HEK293 (cell line): ENCODE results near the gene SUSD4.

Experiments used
- BCL11A ChIP-seq: fragments of 450-650 bp; formaldehyde crosslinking; IDR thresholded peaks from 2 replicates; pipeline ENCODE4 v1.5.1; 2016; ENCODE audit warnings: low read depth, missing biosample characterization, missing genetic modification characterization
- BCL11B ChIP-seq: fragments of 450-650 bp; formaldehyde crosslinking; IDR thresholded peaks from 2 replicates; pipeline ENCODE4 v1.5.1; 2016; ENCODE audit warnings: low read depth, missing biosample characterization, missing genetic modification characterization
- GLIS2 ChIP-seq: fragments of 450-650 bp; formaldehyde crosslinking; IDR thresholded peaks from 2 replicates; pipeline ENCODE4 v1.5.1; 2016; ENCODE audit warnings: missing biosample characterization, missing genetic modification characterization
- HIC1 ChIP-seq: fragments of 450-650 bp; formaldehyde crosslinking; IDR thresholded peaks from 2 replicates; pipeline ENCODE4 v1.5.1; 2016; ENCODE audit warnings: missing biosample characterization, missing genetic modification characterization
- IKZF3 ChIP-seq: fragments of 450-650 bp; IDR thresholded peaks from 2 replicates; pipeline ENCODE4 v1.5.0; 2018; ENCODE audit warnings: missing biosample characterization, mild to moderate bottlenecking, missing genetic modification characterization, moderate library complexity
- OSR2 ChIP-seq: fragments of 450-650 bp; formaldehyde crosslinking; IDR thresholded peaks from 2 replicates; pipeline ENCODE4 v1.5.1; 2016; ENCODE audit warnings: missing biosample characterization, missing genetic modification characterization
- PRDM1 ChIP-seq: fragments of 450-650 bp; formaldehyde crosslinking; IDR thresholded peaks from 2 replicates; pipeline ENCODE4; 2016; ENCODE audit warnings: missing biosample characterization, missing genetic modification characterization
- PRDM10 ChIP-seq: fragments of 450-650 bp; formaldehyde crosslinking; IDR thresholded peaks from 2 replicates; pipeline ENCODE4 v1.5.1; 2016; ENCODE audit warnings: missing biosample characterization, missing genetic modification characterization
- REPIN1 ChIP-seq: fragments of 450-650 bp; formaldehyde crosslinking; IDR thresholded peaks from 2 replicates; pipeline ENCODE4 v1.5.1; 2017; ENCODE audit warnings: missing biosample characterization, missing genetic modification characterization, low read depth
- SCRT1 ChIP-seq: fragments of 450-650 bp; formaldehyde crosslinking; IDR thresholded peaks from 2 replicates; pipeline ENCODE4 v1.5.1; 2016; ENCODE audit warnings: missing biosample characterization, missing genetic modification characterization, borderline replicate concordance
- SP2 ChIP-seq: fragments of 450-650 bp; formaldehyde crosslinking; IDR thresholded peaks from 2 replicates; pipeline ENCODE4 v1.5.1; 2016; ENCODE audit warnings: missing biosample characterization, missing genetic modification characterization
- YY1 ChIP-seq: fragments of 450-650 bp; formaldehyde crosslinking; IDR thresholded peaks from 2 replicates; pipeline ENCODE4 v1.5.1; 2018; ENCODE audit warnings: missing biosample characterization, missing genetic modification characterization
- ZBTB20 ChIP-seq: fragments of 450-650 bp; formaldehyde crosslinking; IDR thresholded peaks from 2 replicates; pipeline ENCODE4 v1.5.1; 2016; ENCODE audit warnings: missing biosample characterization, missing genetic modification characterization
- ZEB2 ChIP-seq: fragments of 450-650 bp; formaldehyde crosslinking; IDR thresholded peaks from 2 replicates; pipeline ENCODE4 v1.5.1; 2016; ENCODE audit warnings: missing biosample characterization, missing genetic modification characterization
- ZIC2 ChIP-seq: fragments of 450-650 bp; formaldehyde crosslinking; IDR thresholded peaks from 2 replicates; pipeline ENCODE4 v1.5.1; 2016; ENCODE audit warnings: missing biosample characterization, missing genetic modification characterization
- ZNF138 ChIP-seq: fragments of 450-650 bp; formaldehyde crosslinking; IDR thresholded peaks from 2 replicates; pipeline ENCODE4 v1.5.1; 2016; ENCODE audit warnings: missing biosample characterization, missing genetic modification characterization, borderline replicate concordance
- ZNF184 ChIP-seq: fragments of 450-650 bp; IDR thresholded peaks from 2 replicates; pipeline ENCODE4 v1.5.1; 2018; ENCODE audit warnings: missing biosample characterization, mild to moderate bottlenecking, missing genetic modification characterization
- ZNF211 ChIP-seq: fragments of 450-650 bp; formaldehyde crosslinking; IDR thresholded peaks from 2 replicates; pipeline ENCODE4 v1.5.1; 2016; ENCODE audit warnings: low read depth, missing biosample characterization, missing genetic modification characterization
- ZNF23 ChIP-seq: fragments of 450-650 bp; formaldehyde crosslinking; IDR thresholded peaks from 2 replicates; pipeline ENCODE4 v1.5.1; 2016; ENCODE audit warnings: missing biosample characterization, missing genetic modification characterization, borderline replicate concordance
- ZNF341 ChIP-seq: fragments of 450-650 bp; formaldehyde crosslinking; IDR thresholded peaks from 2 replicates; pipeline ENCODE4; 2016; ENCODE audit warnings: low read depth, missing biosample characterization, missing genetic modification characterization
- ZNF501 ChIP-seq: fragments of 450-650 bp; formaldehyde crosslinking; IDR thresholded peaks from 2 replicates; pipeline ENCODE4 v1.5.1; 2016; ENCODE audit warnings: missing biosample characterization, missing genetic modification characterization
- ZNF529 ChIP-seq: fragments of 450-650 bp; formaldehyde crosslinking; IDR thresholded peaks from 2 replicates; pipeline ENCODE4 v1.5.1; 2017; ENCODE audit warnings: missing genetic modification characterization, missing biosample characterization; ENCODE audit not compliant: insufficient replicate concordance
- ZNF596 ChIP-seq: fragments of 450-650 bp; IDR thresholded peaks from 2 replicates; pipeline ENCODE4 v1.5.0; 2018; ENCODE audit warnings: missing biosample characterization, mild to moderate bottlenecking, missing genetic modification characterization, moderate library complexity
- ZNF76 ChIP-seq: fragments of 450-650 bp; formaldehyde crosslinking; IDR thresholded peaks from 2 replicates; pipeline ENCODE4; 2016; ENCODE audit warnings: low read depth, missing biosample characterization, missing genetic modification characterization, borderline replicate concordance
- ZSCAN16 ChIP-seq: fragments of 450-650 bp; formaldehyde crosslinking; IDR thresholded peaks from 2 replicates; pipeline ENCODE4 v1.5.1; 2016; ENCODE audit warnings: missing biosample characterization, missing genetic modification characterization
- TF ChIP-seq, protein P1 (sequence below): fragments of 450-650 bp; formaldehyde crosslinking; IDR thresholded peaks from 2 replicates; pipeline ENCODE4 v1.5.1; 2016; ENCODE audit warnings: missing biosample characterization, missing genetic modification characterization
- TF ChIP-seq, protein P2 (sequence below): fragments of 450-650 bp; formaldehyde crosslinking; IDR thresholded peaks from 2 replicates; pipeline ENCODE4 v1.5.1; 2017; ENCODE audit warnings: missing biosample characterization, missing genetic modification characterization

The SUSD4 gene

DNA sequence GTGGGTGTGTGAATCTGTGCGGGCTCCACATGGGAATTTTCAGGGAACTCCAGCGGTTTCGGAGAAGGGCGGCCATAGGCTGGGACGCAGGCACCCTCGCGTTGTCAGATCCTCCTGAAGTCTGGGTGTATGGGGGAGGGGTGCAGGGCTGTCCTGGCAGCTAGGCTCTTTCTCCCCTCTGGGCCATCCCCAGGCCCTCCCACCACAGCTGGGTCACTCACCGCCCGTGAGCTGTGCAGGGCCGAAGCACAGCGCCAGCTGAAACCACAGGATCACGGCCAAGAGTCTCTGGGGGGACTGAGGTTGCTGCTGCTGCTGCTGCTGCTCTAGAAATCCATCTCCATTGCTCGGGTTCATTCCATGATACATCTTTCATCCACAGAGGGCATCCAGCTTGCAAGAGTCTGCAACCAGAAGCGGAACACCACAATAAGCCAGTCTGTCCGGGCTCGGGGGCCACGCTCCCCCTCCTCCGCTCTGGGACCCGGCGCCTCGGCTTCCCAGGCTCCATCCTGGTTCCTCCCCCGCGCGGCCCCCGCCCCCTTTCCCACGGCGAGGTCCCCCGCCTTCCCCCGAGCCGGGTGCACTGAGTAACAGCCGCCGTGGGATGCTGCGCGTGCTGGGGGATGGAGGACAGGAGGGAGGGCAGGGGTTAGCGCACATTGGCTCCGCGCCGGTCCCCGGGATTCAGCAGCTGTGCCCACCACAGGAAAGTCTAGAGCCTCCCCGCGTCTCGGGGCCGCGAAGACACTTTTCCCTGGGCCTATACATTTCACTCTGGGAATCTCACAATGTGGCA is 720 bp downstream of the SUSD4 start (continued):
- peak; percentile 63 for TF ChIP-seq ZIC2
- peak; percentile 95 for TF ChIP-seq PRDM10 (tag by site-specific recombination)
- no peak for TF ChIP-seq ZNF184 (tag by site-specific recombination)
- peak; percentile 49 for TF ChIP-seq SP2 (tag by site-specific recombination)
- TF ChIP-seq, protein P1, sequence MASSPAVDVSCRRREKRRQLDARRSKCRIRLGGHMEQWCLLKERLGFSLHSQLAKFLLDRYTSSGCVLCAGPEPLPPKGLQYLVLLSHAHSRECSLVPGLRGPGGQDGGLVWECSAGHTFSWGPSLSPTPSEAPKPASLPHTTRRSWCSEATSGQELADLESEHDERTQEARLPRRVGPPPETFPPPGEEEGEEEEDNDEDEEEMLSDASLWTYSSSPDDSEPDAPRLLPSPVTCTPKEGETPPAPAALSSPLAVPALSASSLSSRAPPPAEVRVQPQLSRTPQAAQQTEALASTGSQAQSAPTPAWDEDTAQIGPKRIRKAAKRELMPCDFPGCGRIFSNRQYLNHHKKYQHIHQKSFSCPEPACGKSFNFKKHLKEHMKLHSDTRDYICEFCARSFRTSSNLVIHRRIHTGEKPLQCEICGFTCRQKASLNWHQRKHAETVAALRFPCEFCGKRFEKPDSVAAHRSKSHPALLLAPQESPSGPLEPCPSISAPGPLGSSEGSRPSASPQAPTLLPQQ (tag by site-specific recombination) = 0 out of 2 replicates have a peak, but pooled peaks have one; percentile 32
- no peak for TF ChIP-seq BCL11A (tag by site-specific recombination)
- TF ChIP-seq ZNF501 (tag by site-specific recombination) = no peak; the same call in 1 of the 2 replicates
- TF ChIP-seq SCRT1 (tag by site-specific recombination) = no peak
- peak; percentile 50 for TF ChIP-seq ZNF341 (tag by site-specific recombination)
- no peak for TF ChIP-seq ZEB2 (tag by site-specific recombination)
- TF ChIP-seq ZNF23 = no peak
- TF ChIP-seq HIC1 (tag by site-specific recombination) = no peak; the same call in 1 of the 2 replicates
- TF ChIP-seq ZSCAN16 (tag by site-specific recombination) = peak; percentile 94
- TF ChIP-seq ZBTB20 (tag by site-specific recombination) = peak; percentile 81
- no peak for TF ChIP-seq ZNF529
- TF ChIP-seq ZNF76 (tag by site-specific recombination) = 0 out of 2 replicates have a peak, but pooled peaks have one; percentile 46
- no peak for TF ChIP-seq ZNF211
- 0 out of 2 replicates have a peak, but pooled peaks have one; percentile 40 for TF ChIP-seq YY1
- TF ChIP-seq ZNF138 = no peak
- TF ChIP-seq REPIN1 = no peak
- no peak for TF ChIP-seq BCL11B (tag by site-specific recombination)
- peak; percentile 76; the same call in 1 of the 2 replicates for TF ChIP-seq GLIS2
- TF ChIP-seq, protein P2, sequence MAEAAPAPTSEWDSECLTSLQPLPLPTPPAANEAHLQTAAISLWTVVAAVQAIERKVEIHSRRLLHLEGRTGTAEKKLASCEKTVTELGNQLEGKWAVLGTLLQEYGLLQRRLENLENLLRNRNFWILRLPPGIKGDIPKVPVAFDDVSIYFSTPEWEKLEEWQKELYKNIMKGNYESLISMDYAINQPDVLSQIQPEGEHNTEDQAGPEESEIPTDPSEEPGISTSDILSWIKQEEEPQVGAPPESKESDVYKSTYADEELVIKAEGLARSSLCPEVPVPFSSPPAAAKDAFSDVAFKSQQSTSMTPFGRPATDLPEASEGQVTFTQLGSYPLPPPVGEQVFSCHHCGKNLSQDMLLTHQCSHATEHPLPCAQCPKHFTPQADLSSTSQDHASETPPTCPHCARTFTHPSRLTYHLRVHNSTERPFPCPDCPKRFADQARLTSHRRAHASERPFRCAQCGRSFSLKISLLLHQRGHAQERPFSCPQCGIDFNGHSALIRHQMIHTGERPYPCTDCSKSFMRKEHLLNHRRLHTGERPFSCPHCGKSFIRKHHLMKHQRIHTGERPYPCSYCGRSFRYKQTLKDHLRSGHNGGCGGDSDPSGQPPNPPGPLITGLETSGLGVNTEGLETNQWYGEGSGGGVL (tag by site-specific recombination) = peak; percentile 45; the same call in 1 of the 2 replicates
- TF ChIP-seq PRDM1 (tag by site-specific recombination) = no peak
- TF ChIP-seq OSR2 (tag by site-specific recombination) = 0 out of 2 replicates have a peak, but pooled peaks have one; percentile 26
- TF ChIP-seq IKZF3 (tag by site-specific recombination) = peak; percentile 73
- no peak for TF ChIP-seq ZNF596
